ENCODE data around the gene FKBP1B. TPM values are rescaled to one million over a fixed set of nuclear protein-coding genes. Genes with fewer than 3 reads are reported as not detected.

Gene FKBP1B
- 10.1 to 13.2 TPM (median 11.8 TPM) in 5 replicates for total RNA-seq (2022; extraction: Qiagen RNA extraction; ENCODE audit: low read depth)

DNA sequence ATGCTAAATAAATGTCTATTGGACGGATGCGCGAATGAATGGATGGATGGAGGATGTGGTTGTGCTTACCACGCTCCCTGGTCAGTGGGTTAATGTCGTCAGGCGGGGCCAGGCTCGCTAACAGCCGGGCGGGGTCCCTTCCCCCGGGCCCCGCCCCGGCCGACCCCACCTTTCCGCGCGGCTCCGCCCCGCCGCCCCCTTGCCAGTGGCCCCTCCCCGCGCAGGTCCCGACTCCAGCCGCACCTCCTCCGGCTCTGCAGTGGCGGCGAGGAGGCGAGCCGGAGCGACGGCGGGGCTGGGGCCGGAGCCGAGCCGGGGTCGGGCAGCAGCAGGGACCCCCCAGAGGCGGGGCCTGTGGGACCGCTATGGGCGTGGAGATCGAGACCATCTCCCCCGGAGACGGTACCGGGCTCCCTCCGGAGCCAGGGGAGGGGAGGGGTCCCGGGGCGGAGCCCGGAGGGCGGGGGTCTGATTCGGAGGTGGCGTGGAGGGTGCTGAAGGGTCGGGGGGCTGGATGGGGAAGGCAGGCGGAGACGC is at the start of gene FKBP1B:
FKBP1B (plus strand) TSS at position 257 of the 537 bp plus-strand sequence; CDS start at position 366, 109 bp downstream.

DNA sequence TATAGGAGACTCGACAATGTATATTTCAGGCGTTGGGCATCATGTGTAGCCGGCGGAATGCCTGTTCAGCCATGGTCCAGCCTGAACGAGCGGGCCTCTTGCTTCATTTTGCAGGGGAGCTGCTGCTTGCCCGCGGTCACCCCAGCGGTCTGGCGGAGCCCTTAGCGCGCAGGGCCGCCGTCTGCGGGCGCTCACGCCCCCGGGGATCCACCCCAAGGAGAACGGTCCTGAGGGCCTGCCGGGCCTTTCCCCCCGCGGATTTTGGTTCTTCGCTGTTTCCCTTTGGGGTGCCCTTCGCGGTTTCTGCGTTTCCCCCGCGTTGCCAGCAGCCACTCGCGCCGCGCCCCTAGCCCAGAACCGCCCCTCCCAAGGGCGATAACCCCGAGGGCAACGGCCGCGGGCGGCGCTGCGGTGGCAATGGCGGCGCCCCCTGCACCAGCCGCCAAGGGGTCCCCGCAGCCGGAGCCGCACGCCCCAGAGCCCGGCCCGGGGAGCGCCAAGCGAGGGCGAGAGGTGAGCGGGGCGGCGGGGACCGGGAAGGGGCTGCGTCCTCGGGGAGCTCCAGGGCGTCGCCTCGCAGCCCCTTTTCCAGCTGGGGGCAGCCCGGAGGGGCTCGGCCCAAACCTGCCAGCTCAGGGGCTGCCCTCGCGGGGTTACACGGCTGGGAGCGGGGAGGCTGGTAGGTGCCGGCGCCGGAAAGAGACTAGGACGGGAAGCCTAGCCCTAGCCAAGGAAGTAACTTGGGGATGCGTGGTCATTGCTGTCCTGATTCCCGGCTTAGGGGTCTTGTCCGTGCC is 39.7 kb upstream of the FKBP1B start, which contains the start of gene MFSD2B:
MFSD2B (plus strand) TSS at position 406 of the 797 bp plus-strand sequence; CDS start at position 418, 12 bp downstream.

GRCh38 chr2:24046930-24047702 is 2.4 kb upstream of the FKBP1B start, which contains the start of gene WDCP:
WDCP (minus strand) TSS chr2:24047391; CDS start chr2:24039494, 7,897 bp downstream.

GRCh38 chr2:24075915-24076848 is 26.6 kb downstream of the FKBP1B start, which contains the start of gene SF3B6:
SF3B6 (minus strand) TSS chr2:24076326; CDS start chr2:24076229, 97 bp downstream.

DNA sequence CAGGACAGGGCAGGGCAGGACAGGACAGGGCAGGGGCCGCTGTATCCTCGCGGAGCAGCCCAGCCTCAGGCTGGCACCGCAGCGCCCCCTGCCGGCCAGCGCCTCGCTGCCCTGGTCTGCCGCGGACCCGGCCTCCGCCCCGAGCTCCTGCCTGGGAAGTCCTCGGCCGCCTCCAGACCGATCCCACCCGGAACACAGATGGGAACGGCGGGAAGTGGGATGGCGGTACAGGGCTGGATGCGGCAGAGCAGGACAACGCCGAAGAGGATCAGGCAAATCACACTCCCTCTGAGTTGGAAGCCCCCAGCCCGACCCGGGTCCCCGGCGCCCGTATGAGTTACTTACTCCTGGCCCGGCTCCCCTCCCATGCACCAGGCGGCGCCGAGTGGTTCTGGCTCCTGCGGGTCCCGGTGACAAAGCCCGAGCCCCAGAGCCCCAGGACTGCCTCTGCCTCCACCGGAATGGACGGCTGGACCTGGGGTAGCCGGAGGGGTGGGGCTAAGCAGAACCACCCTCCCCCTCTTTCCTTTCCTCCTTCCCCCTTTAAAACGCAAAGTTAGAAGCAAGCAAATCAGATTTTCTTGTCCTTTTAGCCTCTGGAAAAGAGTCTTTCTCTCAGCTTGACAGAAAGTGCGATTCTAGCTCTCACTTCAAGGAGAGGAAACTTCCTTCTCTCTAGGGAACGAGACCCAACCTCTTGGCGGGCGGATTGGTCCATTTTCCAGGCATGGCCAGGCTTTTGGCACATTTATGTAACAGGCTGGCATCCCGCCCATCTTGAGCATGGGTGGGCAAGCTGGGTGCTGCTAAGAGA is 35.1 kb downstream of the FKBP1B start, which contains the start of gene TP53I3:
TP53I3 (minus strand) TSS at position 449 of the 814 bp plus-strand sequence. CDS start 508 bp downstream, outside the sequence.

Other genes with a start within 250 kb of the FKBP1B start
- 5.3 to 8.2 TPM (median 7.0 TPM) in 5 replicates for gene ATAD2B, start 122.6 kb upstream of the FKBP1B start, total RNA-seq (2022; extraction: Qiagen RNA extraction; ENCODE audit: low read depth)
- gene UBXN2A, start 109.3 kb upstream of the FKBP1B start, total RNA-seq (2022; extraction: Qiagen RNA extraction; ENCODE audit: low read depth): 18.6 to 24.5 TPM (median 23.6 TPM) in 5 replicates
- 0.29 to 0.42 TPM (median 0.34 TPM) in 5 replicates for gene MFSD2B, start 39.7 kb upstream of the FKBP1B start, total RNA-seq (2022; extraction: Qiagen RNA extraction; ENCODE audit: low read depth)
- gene WDCP, start 2.4 kb upstream of the FKBP1B start, total RNA-seq (2022; extraction: Qiagen RNA extraction; ENCODE audit: low read depth): 11.3 to 17.0 TPM (median 14.0 TPM) in 5 replicates
- 167 to 220 TPM (median 177 TPM) in 5 replicates for gene SF3B6, start 26.6 kb downstream of the FKBP1B start, total RNA-seq (2022; extraction: Qiagen RNA extraction; ENCODE audit: low read depth)
- 257 to 283 TPM (median 269 TPM) in 5 replicates for gene TP53I3, start 35.1 kb downstream of the FKBP1B start, total RNA-seq (2022; extraction: Qiagen RNA extraction; ENCODE audit: low read depth)
- 0.82 to 1.6 TPM (median 1.4 TPM) in 5 replicates for gene PFN4, start 73.6 kb downstream of the FKBP1B start, total RNA-seq (2022; extraction: Qiagen RNA extraction; ENCODE audit: low read depth)
- gene FAM228B, start 73.7 kb downstream of the FKBP1B start, total RNA-seq (2022; extraction: Qiagen RNA extraction; ENCODE audit: low read depth): 1.8 to 2.9 TPM (median 2.4 TPM) in 5 replicates
- not detected in 5 replicates for gene FAM228A, start 125.3 kb downstream of the FKBP1B start, total RNA-seq (2022; extraction: Qiagen RNA extraction; ENCODE audit: low read depth)